K562 (cell line): Measurements from ENCODE around the gene HOXC10.

ENCODE experiments used
- ETV6 ChIP-seq, 3 experiments: fragments of 150-350 bp in 1 of 3; sonication (generic) in 1 of 3; formaldehyde crosslinking in 1 of 3; IDR thresholded peaks; 2 replicates each; pipeline versions ENCODE4 v1.6.1 to v1.8.0; 2014 to 2022; ENCODE audit warnings: borderline replicate concordance in 2 of 3, low read depth in 2 of 3, antibody characterized with exemption in 1 of 3, low read length in 1 of 3, mild to moderate bottlenecking in 1 of 3, missing genetic modification reagents in 1 of 3
- EZH2 ChIP-seq: IDR thresholded peaks from 2 replicates; pipeline ENCODE4 v1.6.1; 2012; ENCODE audit warnings: low read depth, mild to moderate bottlenecking, inconsistent platforms, low read length, borderline replicate concordance
- FOSL1 ChIP-seq: fragments of 200-800 bp; sonication (Bioruptor generic); conservative IDR thresholded peaks from 2 replicates; pipeline ENCODE4 v1.6.1; 2016; ENCODE audit warnings: missing genetic modification characterization, missing compliant biosample characterization
- FOXK2 ChIP-seq, 2 experiments: fragments of 450-650 bp; IDR thresholded peaks in 1 of 2; conservative IDR thresholded peaks in 1 of 2; 2 replicates each; pipeline ENCODE4 v1.6.1; 2016; ENCODE audit warnings: low read depth in 2 of 2, mild to moderate bottlenecking in 1 of 2
- HDAC2 ChIP-seq: fragments of 450-650 bp; IDR thresholded peaks from 2 replicates; pipeline ENCODE4 v1.6.1; 2016; ENCODE audit warnings: mild to moderate bottlenecking
- HNRNPLL ChIP-seq: fragments of 200-400 bp; formaldehyde crosslinking; IDR thresholded peaks from 2 replicates; pipeline ENCODE4 v1.6.1; 2017; ENCODE audit warnings: low read length, low read depth, mild to moderate bottlenecking; ENCODE audit not compliant: poor library complexity, severe bottlenecking
- JUNB ChIP-seq: fragments of 450-650 bp; formaldehyde crosslinking; conservative IDR thresholded peaks from 2 replicates; pipeline ENCODE4 v1.4.0; 2020; ENCODE audit warnings: mild to moderate bottlenecking
- POLR2A ChIP-seq: fragments of 450-650 bp; conservative IDR thresholded peaks from 2 replicates; pipeline ENCODE4 v1.6.1; 2016
- RNF2 ChIP-seq: sonication (generic); IDR thresholded peaks from 2 replicates; pipeline ENCODE4 v1.6.1; 2016
- TCF7L2 ChIP-seq: fragments of 150-350 bp; IDR thresholded peaks from 2 replicates; pipeline ENCODE4 v1.6.1; 2016; ENCODE audit warnings: low read depth, mild to moderate bottlenecking, low read length, moderate library complexity
- TRIM25 ChIP-seq: fragments of 450-650 bp; IDR thresholded peaks from 2 replicates; pipeline ENCODE4 v1.7.0; 2016; ENCODE audit warnings: borderline replicate concordance
- ZFP91 ChIP-seq: sonication (generic); formaldehyde crosslinking; IDR thresholded peaks from 2 replicates; pipeline ENCODE4 v1.8.0; 2022; ENCODE audit warnings: mild to moderate bottlenecking, missing genetic modification reagents
- ZFPM2 ChIP-seq: fragments of 250-450 bp; sonication (Bioruptor Pico); IDR thresholded peaks from 2 replicates; pipeline ENCODE4 v1.5.1; 2022; ENCODE audit warnings: mild to moderate bottlenecking
- ZNF707 ChIP-seq: fragments of 250-450 bp; sonication (Bioruptor Pico); conservative IDR thresholded peaks from 2 replicates; pipeline ENCODE4 v1.8.0; 2022; ENCODE audit warnings: inconsistent platforms, mild to moderate bottlenecking, moderate library complexity

GRCh38 chr12:54003625-54004024 is 18.7 kb downstream of the HOXC10 start:
- TF ChIP-seq TRIM25 (no peak), JUNB (CRISPR knock-in tag) (no peak), ETV6 (IDR thresholded peaks at IDR 0.05; ENCODE audit: borderline replicate concordance in 1 of 2, low read depth in 2 of 2, low read length in 1 of 2) (no peak), ETV6 (CRISPR knock-in tag; IDR thresholded peaks at IDR 0.05; ENCODE audit: borderline replicate concordance) (no peak), FOXK2 (conservative IDR thresholded peaks at IDR 0.05 in 1 of 2, IDR thresholded peaks at IDR 0.05 in 1 of 2; ENCODE audit: low read depth in 2 of 2) (no peak), HNRNPLL (no peak), FOSL1 (no peak), ZNF707 (CRISPR knock-in tag) (no peak), RNF2 (no peak), HDAC2 (no peak), TCF7L2 (no peak), POLR2A (no peak), ZFP91 (CRISPR knock-in tag) (no peak), EZH2 (no peak), ZFPM2 (CRISPR knock-in tag) (no peak)
